HEK293 (cell line): ENCODE results near the gene TNNT2.

Experiments used
- ZNF10 ChIP-seq: fragments of 450-650 bp; formaldehyde crosslinking; IDR thresholded peaks from 2 replicates; pipeline ENCODE4 v1.5.1; 2017; ENCODE audit warnings: missing biosample characterization, missing genetic modification characterization
- ZNF175 ChIP-seq: fragments of 450-650 bp; formaldehyde crosslinking; IDR thresholded peaks from 2 replicates; pipeline ENCODE4 v1.5.1; 2016; ENCODE audit warnings: missing biosample characterization, missing genetic modification characterization
- ZNF274 ChIP-seq, 2 experiments: fragments of 200-500 bp in 1 of 2; fragments of 450-650 bp in 1 of 2; sonication (Bioruptor generic) in 1 of 2; formaldehyde crosslinking in 1 of 2; IDR thresholded peaks; 2 replicates each; pipeline versions ENCODE4 v1.5.1 to v1.6.1; 2014 to 2016; ENCODE audit warnings: borderline replicate concordance in 1 of 2, inconsistent platforms in 1 of 2, low read length in 1 of 2, missing biosample characterization in 1 of 2, missing genetic modification characterization in 1 of 2
- ZNF362 ChIP-seq: fragments of 450-650 bp; formaldehyde crosslinking; IDR thresholded peaks from 2 replicates; pipeline ENCODE4 v1.5.1; 2016; ENCODE audit warnings: missing biosample characterization, missing genetic modification characterization
- ZNF510 ChIP-seq: fragments of 450-650 bp; formaldehyde crosslinking; IDR thresholded peaks from 2 replicates; pipeline ENCODE4 v1.5.1; 2018; ENCODE audit warnings: mild to moderate bottlenecking, missing genetic modification characterization, missing biosample characterization; ENCODE audit not compliant: insufficient replicate concordance
- ZXDB ChIP-seq: fragments of 450-650 bp; formaldehyde crosslinking; IDR thresholded peaks from 2 replicates; pipeline ENCODE4 v1.5.1; 2016; ENCODE audit warnings: missing biosample characterization, missing genetic modification characterization
- TF ChIP-seq, protein P1 (sequence below): fragments of 450-650 bp; IDR thresholded peaks from 2 replicates; pipeline ENCODE4 v1.5.1; 2018; ENCODE audit warnings: missing biosample characterization, missing genetic modification characterization
- TF ChIP-seq, protein P2 (sequence below): fragments of 450-650 bp; formaldehyde crosslinking; IDR thresholded peaks from 2 replicates; pipeline ENCODE4 v1.5.1; 2016; ENCODE audit warnings: missing biosample characterization, missing genetic modification characterization
- TF ChIP-seq, protein P3 (sequence below): fragments of 450-650 bp; formaldehyde crosslinking; IDR thresholded peaks from 2 replicates; pipeline ENCODE4 v1.5.1; 2016; ENCODE audit warnings: missing biosample characterization, missing genetic modification characterization, low read depth

DNA sequence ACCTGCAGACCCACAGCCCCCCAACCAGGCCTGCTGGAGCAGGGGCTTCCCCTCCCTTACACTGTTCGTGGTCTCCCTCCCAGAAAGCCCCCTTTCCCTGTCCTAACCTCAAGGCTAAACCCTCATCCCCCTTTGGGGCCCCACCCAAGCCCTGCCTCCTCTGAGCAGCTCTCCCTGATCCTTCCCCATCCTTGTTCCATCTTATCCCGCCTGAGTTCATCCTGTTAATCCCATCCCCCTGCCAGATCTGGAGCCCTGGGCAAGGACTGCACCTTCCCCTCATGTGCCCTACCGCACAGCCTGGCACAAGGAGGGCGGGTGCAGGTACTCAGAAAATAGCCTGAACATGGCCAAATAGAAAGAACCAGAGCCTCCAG lies 6.9 kb upstream of the TNNT2 start:
- TF ChIP-seq ZNF510 (tag by site-specific recombination) (no peak), ZNF362 (no peak), ZNF10 (tag by site-specific recombination) (no peak), ZNF175 (no peak), ZXDB (no peak), ZNF274 (IDR thresholded peaks at IDR 0.05; ENCODE audit: low read length) (no peak), ZNF274 (tag by site-specific recombination; IDR thresholded peaks at IDR 0.05; ENCODE audit: borderline replicate concordance) (no peak)
- TF ChIP-seq, protein P1, sequence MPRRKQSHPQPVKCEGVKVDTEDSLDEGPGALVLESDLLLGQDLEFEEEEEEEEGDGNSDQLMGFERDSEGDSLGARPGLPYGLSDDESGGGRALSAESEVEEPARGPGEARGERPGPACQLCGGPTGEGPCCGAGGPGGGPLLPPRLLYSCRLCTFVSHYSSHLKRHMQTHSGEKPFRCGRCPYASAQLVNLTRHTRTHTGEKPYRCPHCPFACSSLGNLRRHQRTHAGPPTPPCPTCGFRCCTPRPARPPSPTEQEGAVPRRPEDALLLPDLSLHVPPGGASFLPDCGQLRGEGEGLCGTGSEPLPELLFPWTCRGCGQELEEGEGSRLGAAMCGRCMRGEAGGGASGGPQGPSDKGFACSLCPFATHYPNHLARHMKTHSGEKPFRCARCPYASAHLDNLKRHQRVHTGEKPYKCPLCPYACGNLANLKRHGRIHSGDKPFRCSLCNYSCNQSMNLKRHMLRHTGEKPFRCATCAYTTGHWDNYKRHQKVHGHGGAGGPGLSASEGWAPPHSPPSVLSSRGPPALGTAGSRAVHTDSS = no peak
- TF ChIP-seq, protein P2, sequence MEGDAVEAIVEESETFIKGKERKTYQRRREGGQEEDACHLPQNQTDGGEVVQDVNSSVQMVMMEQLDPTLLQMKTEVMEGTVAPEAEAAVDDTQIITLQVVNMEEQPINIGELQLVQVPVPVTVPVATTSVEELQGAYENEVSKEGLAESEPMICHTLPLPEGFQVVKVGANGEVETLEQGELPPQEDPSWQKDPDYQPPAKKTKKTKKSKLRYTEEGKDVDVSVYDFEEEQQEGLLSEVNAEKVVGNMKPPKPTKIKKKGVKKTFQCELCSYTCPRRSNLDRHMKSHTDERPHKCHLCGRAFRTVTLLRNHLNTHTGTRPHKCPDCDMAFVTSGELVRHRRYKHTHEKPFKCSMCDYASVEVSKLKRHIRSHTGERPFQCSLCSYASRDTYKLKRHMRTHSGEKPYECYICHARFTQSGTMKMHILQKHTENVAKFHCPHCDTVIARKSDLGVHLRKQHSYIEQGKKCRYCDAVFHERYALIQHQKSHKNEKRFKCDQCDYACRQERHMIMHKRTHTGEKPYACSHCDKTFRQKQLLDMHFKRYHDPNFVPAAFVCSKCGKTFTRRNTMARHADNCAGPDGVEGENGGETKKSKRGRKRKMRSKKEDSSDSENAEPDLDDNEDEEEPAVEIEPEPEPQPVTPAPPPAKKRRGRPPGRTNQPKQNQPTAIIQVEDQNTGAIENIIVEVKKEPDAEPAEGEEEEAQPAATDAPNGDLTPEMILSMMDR (tag by site-specific recombination) = no peak
- TF ChIP-seq, protein P3, sequence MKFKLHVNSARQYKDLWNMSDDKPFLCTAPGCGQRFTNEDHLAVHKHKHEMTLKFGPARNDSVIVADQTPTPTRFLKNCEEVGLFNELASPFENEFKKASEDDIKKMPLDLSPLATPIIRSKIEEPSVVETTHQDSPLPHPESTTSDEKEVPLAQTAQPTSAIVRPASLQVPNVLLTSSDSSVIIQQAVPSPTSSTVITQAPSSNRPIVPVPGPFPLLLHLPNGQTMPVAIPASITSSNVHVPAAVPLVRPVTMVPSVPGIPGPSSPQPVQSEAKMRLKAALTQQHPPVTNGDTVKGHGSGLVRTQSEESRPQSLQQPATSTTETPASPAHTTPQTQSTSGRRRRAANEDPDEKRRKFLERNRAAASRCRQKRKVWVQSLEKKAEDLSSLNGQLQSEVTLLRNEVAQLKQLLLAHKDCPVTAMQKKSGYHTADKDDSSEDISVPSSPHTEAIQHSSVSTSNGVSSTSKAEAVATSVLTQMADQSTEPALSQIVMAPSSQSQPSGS (tag by site-specific recombination) = no peak
